Measurements from ENCODE around the gene BICRAL.

GRCh38 chr6:42805297-42805861 lies 23.5 kb downstream of the BICRAL start:
- no peak for TF ChIP-seq MAX (IDR thresholded peaks at IDR 0.05)
- no peak for TF ChIP-seq EP300 (IDR thresholded peaks at IDR 0.05; ENCODE audit: borderline replicate concordance)
- no peak for TF ChIP-seq TAF1 (IDR thresholded peaks at IDR 0.05; ENCODE audit: low read depth)
- TF ChIP-seq NFIC (IDR thresholded peaks at IDR 0.05): no peak
- no peak for TF ChIP-seq EGR1 (IDR thresholded peaks at IDR 0.05)
- no peak for TF ChIP-seq REST (IDR thresholded peaks at IDR 0.05; ENCODE audit: low read depth)
- no peak for TF ChIP-seq RAD21 (IDR thresholded peaks at IDR 0.05; ENCODE audit: low read depth)
- TF ChIP-seq YY1 (IDR thresholded peaks at IDR 0.05; ENCODE audit: low read depth): no peak
- TF ChIP-seq CEBPB (IDR thresholded peaks at IDR 0.05): no peak
- TF ChIP-seq FOXM1 (IDR thresholded peaks at IDR 0.05; ENCODE audit: borderline replicate concordance, low read depth): no peak
- no peak for TF ChIP-seq CREB1 (IDR thresholded peaks at IDR 0.05; ENCODE audit: low read depth)
- no peak for TF ChIP-seq USF1 (IDR thresholded peaks at IDR 0.05)
- TF ChIP-seq ZBTB7A (IDR thresholded peaks at IDR 0.05; ENCODE audit: low read depth): no peak
